ENCODE data around the gene PCSK5. TPM values are rescaled to one million over a fixed set of nuclear protein-coding genes. Genes with fewer than 3 reads are reported as not detected.

Gene PCSK5
- total and polyA plus RNA-seq, 2 of the 8 experiments (the other 6 are each of a cell fraction or from before 2014, with no cell fraction given): 5.5 to 10.7 TPM

- Histone ChIP-seq H3K56ac (replicated peaks; ENCODE audit: insufficient read length, low read depth, low read length) (no peak overlapping the region), H2BK12ac (ENCODE audit: low read depth, low read length) (0 out of 2 replicates have a peak overlapping the region, but pooled peaks have one; percentile 46), H4K91ac (replicated peaks; ENCODE audit: insufficient read length, low read length) (no peak overlapping the region), H2BK20ac (ENCODE audit: low read length) (no peak overlapping the region), H2BK120ac (replicated peaks; ENCODE audit: low read depth, low read length) (no peak overlapping the region), H2AFZ (ENCODE audit: low read length) (peak overlapping the region; percentile 66; the same call in 1 of the 2 replicates), H2AK5ac (ENCODE audit: low read depth, low read length) (no peak overlapping the region), H3K23ac (ENCODE audit: insufficient read length) (no peak overlapping the region), H3K9ac (replicated peaks in 1 of 4; ENCODE audit: extremely low read depth in 1 of 4, low read depth in 3 of 4, low read length in 3 of 4) (no peak overlapping the region), H3K36me3 (ENCODE audit: control insufficient read depth in 2 of 4, insufficient read depth in 4 of 4, low read length in 3 of 4) (no peaks in the 10 kb centered on the region), H3K27me3 (replicated peaks in 1 of 4; ENCODE audit: control insufficient read depth in 3 of 4, extremely low read depth in 1 of 4, insufficient read depth in 3 of 4, low read length in 3 of 4) (no peaks in the 10 kb centered on the region), H3K4me2 (ENCODE audit: insufficient read depth in 1 of 2, low read depth in 2 of 2, low read length in 2 of 2) (no peak overlapping the region; a peak in 1 of 4 replicates), H3K18ac (ENCODE audit: extremely low read depth, low read length) (no peak overlapping the region), H2BK5ac (ENCODE audit: low read depth, low read length) (no peak overlapping the region), H3K79me1 (ENCODE audit: low read depth, low read length) (no peaks in the 10 kb centered on the region), H3K4me3 (ENCODE audit: extremely low read depth in 1 of 4, insufficient read depth in 2 of 4, low read depth in 3 of 4, low read length in 4 of 4) (no peak overlapping the region), H3K23me2 (ENCODE audit: low read depth, low read length) (no peaks in the 10 kb centered on the region), H3K14ac (ENCODE audit: insufficient read length) (no peak overlapping the region), H3K27ac (ENCODE audit: low read depth, low read length) (no peak overlapping the region), H3K79me2 (ENCODE audit: control insufficient read depth in 1 of 2, insufficient read depth in 2 of 2, low read length in 2 of 2) (no peaks in the 10 kb centered on the region), H3K4ac (replicated peaks; ENCODE audit: insufficient read length, low read depth, low read length) (no peak overlapping the region), H4K8ac (ENCODE audit: extremely low read depth, insufficient read depth, low read length) (peak overlapping the region; percentile 58; the same call in 1 of the 2 replicates), H2BK15ac (ENCODE audit: low read length) (no peak overlapping the region), H3K4me1 (replicated peaks in 1 of 4; ENCODE audit: control insufficient read depth in 3 of 4, insufficient read depth in 4 of 4, low read length in 3 of 4) (no peaks in the 10 kb centered on the region; a peak in 3 of 7 replicates), H4K5ac (ENCODE audit: insufficient read length, low read depth, low read length) (no peak overlapping the region), H3K9me3 (ENCODE audit: insufficient read depth in 2 of 2, low read depth in 1 of 2, low read length in 1 of 2) (no peaks in the 10 kb centered on the region), H4K20me1 (replicated peaks in 1 of 2; ENCODE audit: control insufficient read depth in 1 of 2, insufficient read depth in 2 of 2, low read length in 2 of 2) (no peaks in the 10 kb centered on the region)
- 84% methylated on average over 14 of the region's 14 CpGs; no CpG with 5 or more reads in 1 of the 2 experiments for WGBS, 2 experiments (ENCODE audit: extremely low coverage in 1 of 2, insufficient coverage in 1 of 2, insufficient read length in 1 of 2, insufficient replicate concordance in 2 of 2, low coverage in 1 of 2, low lambda C conversion rate in 2 of 2, missing lambda C conversion rate in 1 of 2)
- POLR2A ChIA-PET (ENCODE audit: partially characterized antibody): interaction anchor here (0.7 kb wide), 1 partner anchor 8 kb away, joined by 3 read pairs; no protein-coding TSS in a partner anchor
- no peak for DNase-seq (ENCODE audit: low read depth in 1 of 2, low spot score in 2 of 2)
- no peak for FAIRE-seq
- CTCF ChIA-PET (ENCODE audit: partially characterized antibody): interaction anchor here (0.6 to 2.4 kb wide), 7 partner anchors 8 to 343 kb away, joined by 3 to 11 read pairs (median 4); no protein-coding TSS in a partner anchor
- TF ChIP-seq SIN3A (conservative IDR thresholded peaks at IDR 0.05 in 1 of 2, IDR thresholded peaks at IDR 0.05 in 1 of 2; ENCODE audit: low read depth in 1 of 2, low read length in 2 of 2) (no peak), GABPA (IDR thresholded peaks at IDR 0.05; ENCODE audit: borderline replicate concordance, insufficient read depth, low read length) (no peak), PHF8 (conservative IDR thresholded peaks at IDR 0.05; ENCODE audit: low read depth, low read length) (no peak), CREB1 (IDR thresholded peaks at IDR 0.05) (no peak), TEAD4 (IDR thresholded peaks at IDR 0.05; ENCODE audit: low read depth, low read length) (no peak), BACH1 (IDR thresholded peaks at IDR 0.05; ENCODE audit: low read length) (no peak), RXRA (IDR thresholded peaks at IDR 0.05; ENCODE audit: insufficient read depth, low read depth, low read length) (no peak), EGR1 (IDR thresholded peaks at IDR 0.05; ENCODE audit: borderline replicate concordance, low read depth, low read length) (no peak), JUND (IDR thresholded peaks at IDR 0.05; ENCODE audit: low read length) (no peak), RBBP5 (IDR thresholded peaks at IDR 0.05; ENCODE audit: borderline replicate concordance, low read depth, low read length) (no peak), BRCA1 (IDR thresholded peaks at IDR 0.05; ENCODE audit: low read depth, low read length) (no peak), TAF1 (IDR thresholded peaks at IDR 0.05; ENCODE audit: low read depth, low read length) (no peak), RFX5 (IDR thresholded peaks at IDR 0.05; ENCODE audit: borderline replicate concordance, low read depth, low read length) (no peak)
- TF ChIP-seq, protein P1, sequence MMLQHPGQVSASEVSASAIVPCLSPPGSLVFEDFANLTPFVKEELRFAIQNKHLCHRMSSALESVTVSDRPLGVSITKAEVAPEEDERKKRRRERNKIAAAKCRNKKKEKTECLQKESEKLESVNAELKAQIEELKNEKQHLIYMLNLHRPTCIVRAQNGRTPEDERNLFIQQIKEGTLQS (IDR thresholded peaks at IDR 0.05; ENCODE audit: insufficient read depth, low read depth, low read length): no peak
These were observed 407.3 kb downstream of the PCSK5 start for GRCh38 chr9:76297721-76298239.
